ENCODE measurements around the gene GALP. TPM values are rescaled to one million over a fixed set of nuclear protein-coding genes. Genes with fewer than 3 reads are reported as not detected.

Gene GALP
- total RNA-seq, 1 donor from 2014 or later = not detected

- Histone ChIP-seq H3K4me3 (ENCODE audit: insufficient read depth, low read depth, low read length) (no peak overlapping the region), H3K4me1 (ENCODE audit: insufficient read depth, low read length) (peaks cover 7% of the 10 kb centered on the region), H3K4me2 (ENCODE audit: low read length) (no peak overlapping the region), H3K9me3 (ENCODE audit: insufficient read depth, low read depth, low read length) (no peaks in the 10 kb centered on the region), H3K9ac (ENCODE audit: low read length) (no peak overlapping the region), H4K20me1 (ENCODE audit: insufficient read depth, low read length) (no peaks in the 10 kb centered on the region), H2AFZ (ENCODE audit: low read depth, low read length) (no peak overlapping the region), H3K27ac (ENCODE audit: low read depth, low read length) (no peak overlapping the region), H3K36me3 (ENCODE audit: insufficient read depth, low read length) (no peaks in the 10 kb centered on the region), H3K27me3 (ENCODE audit: insufficient read depth, low read length) (no peaks in the 10 kb centered on the region), H3K79me2 (ENCODE audit: insufficient read depth, low read length) (no peaks in the 10 kb centered on the region)
- Mint-ChIP-seq H3K9me3 (ENCODE audit: unreplicated experiment) (no peaks in the 10 kb centered on the region), H3K27ac (ENCODE audit: unreplicated experiment) (no peak overlapping the region), H3K27me3 (ENCODE audit: low read depth, unreplicated experiment) (no peaks in the 10 kb centered on the region), H3K4me1 (ENCODE audit: low read depth, unreplicated experiment) (peaks cover 9% of the 10 kb centered on the region), H3K4me3 (ENCODE audit: unreplicated experiment) (no peak overlapping the region), H3K36me3 (ENCODE audit: low read depth, unreplicated experiment) (no peaks in the 10 kb centered on the region)
- no peak for TF ChIP-seq CTCF (IDR thresholded peaks at IDR 0.05; ENCODE audit: insufficient read depth, low read depth, low read length)
- DNase-seq (ENCODE audit: low read depth) (no peak), FAIRE-seq (no peak)
Measured at GRCh38 chr19:56131651-56132050, 44.2 kb upstream of the GALP start.

GRCh38 chr19:56132316-56132822 is 43.4 kb upstream of the GALP start:
- no peak overlapping the region for H3K27ac ChIP-seq (ENCODE audit: low read depth, low read length)
- no peaks in the 10 kb centered on the region for H4K20me1 ChIP-seq (ENCODE audit: insufficient read depth, low read length)
- H3K36me3 ChIP-seq (ENCODE audit: insufficient read depth, low read length) = no peaks in the 10 kb centered on the region
- H3K4me3 Mint-ChIP-seq (ENCODE audit: unreplicated experiment) = no peak overlapping the region
- H3K9me3 Mint-ChIP-seq (ENCODE audit: unreplicated experiment) = no peaks in the 10 kb centered on the region
- TF ChIP-seq EZH2 (IDR thresholded peaks at IDR 0.05; ENCODE audit: insufficient read depth, low read length) (no peak), CTCF (IDR thresholded peaks at IDR 0.05; ENCODE audit: insufficient read depth, low read depth, low read length) (no peak)
- DNase-seq (ENCODE audit: low read depth) = peak; percentile 64
- H2AFZ ChIP-seq (ENCODE audit: low read depth, low read length) = peak overlapping the region; percentile 60
- no peak overlapping the region for H3K4me3 ChIP-seq (ENCODE audit: insufficient read depth, low read depth, low read length)
- FAIRE-seq = no peak
- H3K4me2 ChIP-seq (ENCODE audit: low read length) = peak overlapping the region; percentile 58
- peaks cover 7% of the 10 kb centered on the region for H3K4me1 ChIP-seq (ENCODE audit: insufficient read depth, low read length)
- no peaks in the 10 kb centered on the region for H3K9me3 ChIP-seq (ENCODE audit: insufficient read depth, low read depth, low read length)
- no peaks in the 10 kb centered on the region for H3K79me2 ChIP-seq (ENCODE audit: insufficient read depth, low read length)
- H3K27me3 Mint-ChIP-seq (ENCODE audit: low read depth, unreplicated experiment) = no peaks in the 10 kb centered on the region
- H3K36me3 Mint-ChIP-seq (ENCODE audit: low read depth, unreplicated experiment) = no peaks in the 10 kb centered on the region
- H3K9ac ChIP-seq (ENCODE audit: low read length) = no peak overlapping the region
- peak overlapping the region; percentile 54 for H3K27ac Mint-ChIP-seq (ENCODE audit: unreplicated experiment)
- no peaks in the 10 kb centered on the region for H3K27me3 ChIP-seq (ENCODE audit: insufficient read depth, low read length)
- peaks cover 9% of the 10 kb centered on the region for H3K4me1 Mint-ChIP-seq (ENCODE audit: low read depth, unreplicated experiment)

- H3K4me1 ChIP-seq (ENCODE audit: insufficient read depth, low read length) = peaks cover 7% of the 10 kb centered on the region
- no peaks in the 10 kb centered on the region for H3K27me3 Mint-ChIP-seq (ENCODE audit: low read depth, unreplicated experiment)
Measured at GRCh38 chr19:56133858-56134653, 41.8 kb upstream of the GALP start.

More at GRCh38 chr19:56133858-56134653, 41.8 kb upstream of the GALP start:
- Mint-ChIP-seq H3K9me3 (ENCODE audit: unreplicated experiment) (no peaks in the 10 kb centered on the region), H3K27ac (ENCODE audit: unreplicated experiment) (peak overlapping the region; percentile 34), H3K4me3 (ENCODE audit: unreplicated experiment) (no peak overlapping the region), H3K36me3 (ENCODE audit: low read depth, unreplicated experiment) (no peaks in the 10 kb centered on the region), H3K4me1 (ENCODE audit: low read depth, unreplicated experiment) (peaks cover 9% of the 10 kb centered on the region)
- FAIRE-seq = no peak
- no peaks in the 10 kb centered on the region for H3K27me3 ChIP-seq (ENCODE audit: insufficient read depth, low read length)
- no peaks in the 10 kb centered on the region for H3K36me3 ChIP-seq (ENCODE audit: insufficient read depth, low read length)
- no peak for DNase-seq (ENCODE audit: low read depth)
- no peak overlapping the region for H3K9ac ChIP-seq (ENCODE audit: low read length)
- no peak overlapping the region for H3K4me2 ChIP-seq (ENCODE audit: low read length)
- H4K20me1 ChIP-seq (ENCODE audit: insufficient read depth, low read length) = no peaks in the 10 kb centered on the region
- no peak overlapping the region for H3K27ac ChIP-seq (ENCODE audit: low read depth, low read length)
- H3K9me3 ChIP-seq (ENCODE audit: insufficient read depth, low read depth, low read length) = no peaks in the 10 kb centered on the region
- H3K79me2 ChIP-seq (ENCODE audit: insufficient read depth, low read length) = no peaks in the 10 kb centered on the region
- no peak overlapping the region for H3K4me3 ChIP-seq (ENCODE audit: insufficient read depth, low read depth, low read length)
- no peak overlapping the region for H2AFZ ChIP-seq (ENCODE audit: low read depth, low read length)
- no peak for TF ChIP-seq EZH2 (IDR thresholded peaks at IDR 0.05; ENCODE audit: insufficient read depth, low read length)
- TF ChIP-seq CTCF (IDR thresholded peaks at IDR 0.05; ENCODE audit: insufficient read depth, low read depth, low read length) = no peak
